ENCODE data around the gene UNC119.

Gene UNC119

GRCh38 chr17:28570716-28571360, 18.4 kb upstream of the UNC119 start:
- ATAC-seq = peak; percentile 58
- TF ChIP-seq GLIS3 (CRISPR knock-in tag; IDR thresholded peaks at IDR 0.05) = no peak
- TF ChIP-seq, protein P1, sequence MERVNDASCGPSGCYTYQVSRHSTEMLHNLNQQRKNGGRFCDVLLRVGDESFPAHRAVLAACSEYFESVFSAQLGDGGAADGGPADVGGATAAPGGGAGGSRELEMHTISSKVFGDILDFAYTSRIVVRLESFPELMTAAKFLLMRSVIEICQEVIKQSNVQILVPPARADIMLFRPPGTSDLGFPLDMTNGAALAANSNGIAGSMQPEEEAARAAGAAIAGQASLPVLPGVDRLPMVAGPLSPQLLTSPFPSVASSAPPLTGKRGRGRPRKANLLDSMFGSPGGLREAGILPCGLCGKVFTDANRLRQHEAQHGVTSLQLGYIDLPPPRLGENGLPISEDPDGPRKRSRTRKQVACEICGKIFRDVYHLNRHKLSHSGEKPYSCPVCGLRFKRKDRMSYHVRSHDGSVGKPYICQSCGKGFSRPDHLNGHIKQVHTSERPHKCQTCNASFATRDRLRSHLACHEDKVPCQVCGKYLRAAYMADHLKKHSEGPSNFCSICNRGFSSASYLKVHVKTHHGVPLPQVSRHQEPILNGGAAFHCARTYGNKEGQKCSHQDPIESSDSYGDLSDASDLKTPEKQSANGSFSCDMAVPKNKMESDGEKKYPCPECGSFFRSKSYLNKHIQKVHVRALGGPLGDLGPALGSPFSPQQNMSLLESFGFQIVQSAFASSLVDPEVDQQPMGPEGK (CRISPR knock-in tag; IDR thresholded peaks at IDR 0.05; ENCODE audit: borderline replicate concordance) = no peak
- no peak for TF ChIP-seq RARB (CRISPR knock-in tag; IDR thresholded peaks at IDR 0.05)
- TF ChIP-seq TOX (CRISPR knock-in tag; IDR thresholded peaks at IDR 0.05; ENCODE audit: borderline replicate concordance) = no peak
- TF ChIP-seq TCF4 (CRISPR knock-in tag; IDR thresholded peaks at IDR 0.05; ENCODE audit: borderline replicate concordance) = no peak
- no peak for TF ChIP-seq CSRNP3 (CRISPR knock-in tag; IDR thresholded peaks at IDR 0.05)
- TF ChIP-seq ZNF565 (CRISPR knock-in tag; conservative IDR thresholded peaks at IDR 0.05; ENCODE audit: low read depth) = no peak
- TF ChIP-seq ARNTL (CRISPR knock-in tag; IDR thresholded peaks at IDR 0.05; ENCODE audit: borderline replicate concordance, low read depth) = no peak
- TF ChIP-seq ISL1 (CRISPR knock-in tag; IDR thresholded peaks at IDR 0.05) = no peak
- TF ChIP-seq ZNF8 (CRISPR knock-in tag; IDR thresholded peaks at IDR 0.05) = no peak
- no peak for TF ChIP-seq ZC3H10 (CRISPR knock-in tag; IDR thresholded peaks at IDR 0.05)
- TF ChIP-seq, protein P2, sequence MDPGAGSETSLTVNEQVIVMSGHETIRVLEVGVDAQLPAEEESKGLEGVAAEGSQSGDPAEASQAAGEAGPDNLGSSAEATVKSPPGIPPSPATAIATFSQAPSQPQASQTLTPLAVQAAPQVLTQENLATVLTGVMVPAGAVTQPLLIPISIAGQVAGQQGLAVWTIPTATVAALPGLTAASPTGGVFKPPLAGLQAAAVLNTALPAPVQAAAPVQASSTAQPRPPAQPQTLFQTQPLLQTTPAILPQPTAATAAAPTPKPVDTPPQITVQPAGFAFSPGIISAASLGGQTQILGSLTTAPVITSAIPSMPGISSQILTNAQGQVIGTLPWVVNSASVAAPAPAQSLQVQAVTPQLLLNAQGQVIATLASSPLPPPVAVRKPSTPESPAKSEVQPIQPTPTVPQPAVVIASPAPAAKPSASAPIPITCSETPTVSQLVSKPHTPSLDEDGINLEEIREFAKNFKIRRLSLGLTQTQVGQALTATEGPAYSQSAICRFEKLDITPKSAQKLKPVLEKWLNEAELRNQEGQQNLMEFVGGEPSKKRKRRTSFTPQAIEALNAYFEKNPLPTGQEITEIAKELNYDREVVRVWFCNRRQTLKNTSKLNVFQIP (CRISPR knock-in tag; IDR thresholded peaks at IDR 0.05; ENCODE audit: borderline replicate concordance, low read depth) = no peak
- TF ChIP-seq BACH2 (CRISPR knock-in tag; IDR thresholded peaks at IDR 0.05; ENCODE audit: borderline replicate concordance) = no peak
- TF ChIP-seq ZFP3 (CRISPR knock-in tag; IDR thresholded peaks at IDR 0.05) = no peak
- TF ChIP-seq OSR1 (CRISPR knock-in tag; IDR thresholded peaks at IDR 0.05) = no peak
- TF ChIP-seq ZNF70 (CRISPR knock-in tag; IDR thresholded peaks at IDR 0.05) = no peak
- no peak for TF ChIP-seq TSHZ2 (CRISPR knock-in tag; IDR thresholded peaks at IDR 0.05)
- TF ChIP-seq PPARA (CRISPR knock-in tag; IDR thresholded peaks at IDR 0.05; ENCODE audit: borderline replicate concordance) = no peak

DNA sequence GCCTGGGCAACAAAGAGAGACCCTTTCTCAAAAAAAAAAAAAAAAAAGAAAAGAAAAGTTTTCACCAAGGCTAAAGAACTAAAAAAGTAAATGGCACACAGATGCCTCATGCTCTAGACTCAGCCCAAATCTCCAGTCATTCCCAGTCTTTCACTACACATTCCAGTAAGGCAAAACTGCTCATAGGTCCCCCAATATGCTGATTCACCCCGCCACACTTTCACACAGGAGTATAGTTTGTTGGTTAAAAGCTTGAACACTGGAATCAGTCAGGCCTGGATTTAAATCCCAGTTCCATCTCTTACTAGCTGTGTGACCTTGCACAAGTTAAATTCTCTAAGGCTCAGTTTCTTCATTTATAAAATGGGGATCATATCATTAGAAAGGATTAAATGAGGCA, 17.0 kb upstream of the UNC119 start:
- no peak for ATAC-seq
- TF ChIP-seq ZC3H10 (CRISPR knock-in tag; IDR thresholded peaks at IDR 0.05) (no peak), ISL1 (CRISPR knock-in tag; IDR thresholded peaks at IDR 0.05) (no peak), TSHZ2 (CRISPR knock-in tag; IDR thresholded peaks at IDR 0.05) (no peak), ESRRG (CRISPR knock-in tag; IDR thresholded peaks at IDR 0.05) (no peak), ZNF8 (CRISPR knock-in tag; IDR thresholded peaks at IDR 0.05) (no peak), RARB (CRISPR knock-in tag; IDR thresholded peaks at IDR 0.05) (no peak), PPARA (CRISPR knock-in tag; IDR thresholded peaks at IDR 0.05; ENCODE audit: borderline replicate concordance) (no peak), GLIS3 (CRISPR knock-in tag; IDR thresholded peaks at IDR 0.05) (no peak), ZFP30 (CRISPR knock-in tag; IDR thresholded peaks at IDR 0.05) (no peak), ZFP3 (CRISPR knock-in tag; IDR thresholded peaks at IDR 0.05) (no peak), TCF4 (CRISPR knock-in tag; IDR thresholded peaks at IDR 0.05; ENCODE audit: borderline replicate concordance) (no peak), ARNTL (CRISPR knock-in tag; IDR thresholded peaks at IDR 0.05; ENCODE audit: borderline replicate concordance, low read depth) (no peak), ZNF565 (CRISPR knock-in tag; conservative IDR thresholded peaks at IDR 0.05; ENCODE audit: low read depth) (no peak), BACH2 (CRISPR knock-in tag; IDR thresholded peaks at IDR 0.05; ENCODE audit: borderline replicate concordance) (no peak), CSDC2 (CRISPR knock-in tag; IDR thresholded peaks at IDR 0.05) (no peak)
- TF ChIP-seq, protein P3, sequence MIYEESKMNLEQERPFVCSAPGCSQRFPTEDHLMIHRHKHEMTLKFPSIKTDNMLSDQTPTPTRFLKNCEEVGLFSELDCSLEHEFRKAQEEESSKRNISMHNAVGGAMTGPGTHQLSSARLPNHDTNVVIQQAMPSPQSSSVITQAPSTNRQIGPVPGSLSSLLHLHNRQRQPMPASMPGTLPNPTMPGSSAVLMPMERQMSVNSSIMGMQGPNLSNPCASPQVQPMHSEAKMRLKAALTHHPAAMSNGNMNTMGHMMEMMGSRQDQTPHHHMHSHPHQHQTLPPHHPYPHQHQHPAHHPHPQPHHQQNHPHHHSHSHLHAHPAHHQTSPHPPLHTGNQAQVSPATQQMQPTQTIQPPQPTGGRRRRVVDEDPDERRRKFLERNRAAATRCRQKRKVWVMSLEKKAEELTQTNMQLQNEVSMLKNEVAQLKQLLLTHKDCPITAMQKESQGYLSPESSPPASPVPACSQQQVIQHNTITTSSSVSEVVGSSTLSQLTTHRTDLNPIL (CRISPR knock-in tag; IDR thresholded peaks at IDR 0.05; ENCODE audit: low read depth) = no peak
- TF ChIP-seq, protein P1 (CRISPR knock-in tag; IDR thresholded peaks at IDR 0.05; ENCODE audit: borderline replicate concordance) = no peak

Measured in SK-N-SH treated with all-trans-retinoic acid at 6 μM for 48 hours (cell line).